ENCODE measurements around the gene SERP2. TPM values are rescaled to one million over a fixed set of nuclear protein-coding genes. Genes with fewer than 3 reads are reported as not detected.
"Not testable (repeated sequence)": the region's sequence is repeated elsewhere in the genome, so short reads cannot be mapped to it uniquely, and the experiment has no call there.

SERP2 gene
- 0.25 TPM in 1 of 2 replicates, not detected in the other for total RNA-seq

DNA sequence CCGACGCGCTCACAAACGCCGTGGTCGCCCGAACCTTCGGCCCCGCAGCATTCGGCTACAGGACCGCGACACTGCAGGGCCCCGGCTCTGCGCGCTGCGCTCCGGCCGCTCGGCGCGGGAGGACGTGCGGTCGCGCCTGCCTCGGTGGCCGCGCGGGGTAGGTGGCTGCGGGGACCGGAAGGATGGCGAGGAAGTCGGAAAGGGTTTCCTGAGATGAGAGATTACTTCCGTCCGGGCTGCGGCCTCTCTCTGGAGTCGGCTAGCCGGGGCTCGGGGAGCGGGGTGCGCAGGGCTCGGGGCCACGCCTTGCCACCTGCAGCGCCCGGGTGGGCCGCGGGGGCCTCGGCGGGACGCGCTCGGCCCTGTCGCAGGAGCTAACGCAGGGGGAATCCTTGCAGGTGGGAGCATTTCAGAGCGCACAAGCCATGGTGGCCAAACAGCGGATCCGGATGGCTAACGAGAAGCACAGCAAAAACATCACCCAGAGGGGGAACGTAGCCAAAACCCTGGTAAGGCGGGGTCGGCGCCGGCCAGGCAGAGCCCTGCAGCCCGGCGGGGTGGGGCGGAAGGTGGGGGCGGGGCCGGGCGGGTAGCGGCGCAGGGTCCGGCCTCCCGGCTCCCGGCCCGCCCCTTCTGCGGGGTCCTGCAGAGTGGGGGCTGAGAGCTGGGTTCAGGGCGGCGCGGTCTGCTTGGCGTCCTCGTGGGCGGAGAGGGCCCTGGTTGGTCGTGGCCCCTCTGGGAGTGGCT is at the start of gene SERP2:
Gene SERP2 (plus strand): TSS at position 224 of the 747 bp plus-strand sequence. CDS start 202 bp downstream, at position 426.
- Mint-ChIP-seq H3K4me3 (ENCODE audit: low read depth) (peak within 1 kb of the TSS; percentile 21), H3K36me3 (ENCODE audit: low read depth) (no peaks in the 10 kb centered on the region), H3K27me3 (ENCODE audit: low read depth) (peaks cover 43% of the 10 kb centered on the region), H3K4me1 (ENCODE audit: low read depth) (peaks cover 2% of the 10 kb centered on the region), H3K27ac (no peak within 1 kb of the TSS), H3K9me3 (no peaks in the 10 kb centered on the region)
- DNase-seq (ENCODE audit: low spot score), result no peak
- intact Hi-C loops (cut with micrococcal nuclease), result no loop called here

DNA sequence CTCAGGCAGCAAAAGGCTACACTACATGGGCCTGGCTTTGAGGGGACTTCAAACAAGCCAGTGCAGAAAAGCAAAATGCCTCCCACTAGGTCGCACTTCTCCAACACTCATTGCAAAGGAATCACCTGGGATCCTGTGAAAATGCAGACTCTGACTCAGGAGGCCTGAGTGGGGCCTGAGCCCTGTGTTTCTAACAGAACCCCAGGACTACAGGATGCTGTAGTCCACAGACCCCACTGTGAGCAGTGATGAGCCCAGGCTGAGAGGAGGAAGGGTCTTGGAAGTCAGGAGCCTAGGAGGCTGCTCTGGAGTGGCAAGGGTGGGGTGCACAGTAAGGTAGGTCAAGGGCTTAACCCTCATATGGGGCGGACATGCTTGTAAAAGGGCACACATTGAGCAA is 46.7 kb upstream of the SERP2 start:
- peaks cover 5% of the 10 kb centered on the region for H3K4me1 Mint-ChIP-seq (ENCODE audit: low read depth)
- H3K4me3 Mint-ChIP-seq (ENCODE audit: low read depth), result no peak overlapping the region
- no peak for DNase-seq (ENCODE audit: low spot score)
- no peaks in the 10 kb centered on the region for H3K9me3 Mint-ChIP-seq
- intact Hi-C loops (cut with micrococcal nuclease), result no loop called here
- no peaks in the 10 kb centered on the region for H3K36me3 Mint-ChIP-seq (ENCODE audit: low read depth)
- peaks cover 2% of the 10 kb centered on the region for H3K27me3 Mint-ChIP-seq (ENCODE audit: low read depth)
- no peak overlapping the region for H3K27ac Mint-ChIP-seq

DNA sequence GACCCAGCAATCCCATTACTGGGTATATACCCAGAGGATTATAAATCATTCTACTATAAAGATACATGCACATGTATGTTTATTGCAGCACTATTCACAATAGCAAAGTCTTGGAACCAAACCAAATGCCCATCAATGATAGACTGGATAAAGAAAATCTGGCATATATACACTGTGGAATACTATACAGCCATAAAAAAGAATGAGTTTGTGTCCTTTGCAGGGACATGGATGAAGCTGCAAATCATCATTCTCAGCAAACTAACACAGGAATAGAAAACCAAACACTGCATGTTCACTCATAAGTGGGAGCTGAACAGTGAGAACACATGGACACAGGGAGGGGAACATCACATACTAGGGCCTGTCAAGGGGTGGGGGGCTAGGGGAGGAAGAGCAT is 44.6 kb upstream of the SERP2 start:
- H3K4me1 Mint-ChIP-seq (ENCODE audit: low read depth); H3K27me3 Mint-ChIP-seq (ENCODE audit: low read depth); intact Hi-C loops (cut with micrococcal nuclease); H3K27ac Mint-ChIP-seq; DNase-seq (ENCODE audit: low spot score); H3K4me3 Mint-ChIP-seq (ENCODE audit: low read depth); H3K36me3 Mint-ChIP-seq (ENCODE audit: low read depth); H3K9me3 Mint-ChIP-seq: not testable (repeated sequence)

DNA sequence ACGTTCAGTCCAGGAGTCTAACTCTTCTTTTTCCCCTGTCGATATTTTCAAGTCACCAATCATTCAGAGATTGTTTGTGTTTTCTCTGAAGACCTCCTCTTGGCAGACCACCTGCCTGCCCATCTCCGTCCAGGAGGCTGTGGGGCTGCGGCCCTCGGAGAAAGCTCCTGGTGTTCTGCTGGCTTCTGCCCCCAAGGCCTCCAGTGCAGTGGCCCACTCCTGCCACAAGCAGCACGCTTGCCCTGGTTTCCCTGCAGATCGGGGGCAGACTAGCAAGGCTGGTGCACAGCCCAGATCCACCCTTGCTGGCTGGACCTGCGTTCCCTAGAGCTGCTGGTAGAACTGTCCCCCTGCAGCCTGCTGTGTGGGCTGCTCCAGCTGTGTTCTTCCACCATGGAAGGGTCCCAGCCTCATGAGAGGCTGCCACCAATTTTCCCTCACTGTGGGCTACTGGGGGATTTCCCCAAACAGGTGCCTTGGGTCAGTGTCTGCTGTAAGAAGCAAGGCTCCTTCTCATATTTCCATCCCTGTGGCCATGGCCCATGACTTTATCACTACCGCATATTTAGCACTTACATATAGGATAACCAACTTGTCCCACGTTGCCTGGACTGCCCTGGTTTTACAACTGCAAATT is 43.6 kb upstream of the SERP2 start:
- intact Hi-C loops (cut with micrococcal nuclease), result no loop called here
- Mint-ChIP-seq H3K27ac (no peak overlapping the region), H3K4me3 (ENCODE audit: low read depth) (no peak overlapping the region), H3K9me3 (no peaks in the 10 kb centered on the region), H3K4me1 (ENCODE audit: low read depth) (peaks cover 5% of the 10 kb centered on the region), H3K36me3 (ENCODE audit: low read depth) (no peaks in the 10 kb centered on the region), H3K27me3 (ENCODE audit: low read depth) (no peaks in the 10 kb centered on the region)
- no peak for DNase-seq (ENCODE audit: low spot score)

DNA sequence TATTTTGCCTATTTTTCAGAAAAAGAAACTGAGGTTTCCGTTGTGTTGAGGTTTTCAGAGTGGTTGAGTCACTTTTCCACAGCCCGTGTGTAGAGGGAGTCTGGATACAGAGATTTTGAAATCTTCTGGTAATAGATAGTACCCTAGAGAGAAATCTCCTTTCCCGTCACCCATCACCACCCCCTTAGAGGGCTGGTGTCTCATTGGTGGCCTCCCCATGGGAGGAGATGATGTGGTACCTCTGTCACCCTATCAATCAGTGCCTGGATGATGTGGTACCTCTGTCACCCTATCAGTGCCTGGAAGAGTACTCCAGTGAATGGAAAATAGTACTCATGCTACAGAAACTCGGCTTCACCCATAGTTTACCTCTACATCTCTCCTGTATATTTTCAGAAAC is 42.2 kb upstream of the SERP2 start:
- Mint-ChIP-seq H3K4me1 (ENCODE audit: low read depth) (peaks cover 5% of the 10 kb centered on the region), H3K36me3 (ENCODE audit: low read depth) (no peaks in the 10 kb centered on the region), H3K4me3 (ENCODE audit: low read depth) (no peak overlapping the region), H3K27ac (no peak overlapping the region), H3K27me3 (ENCODE audit: low read depth) (no peaks in the 10 kb centered on the region), H3K9me3 (no peaks in the 10 kb centered on the region)
- DNase-seq (ENCODE audit: low spot score), result no peak
- intact Hi-C loops (cut with micrococcal nuclease), result no loop called here

DNA sequence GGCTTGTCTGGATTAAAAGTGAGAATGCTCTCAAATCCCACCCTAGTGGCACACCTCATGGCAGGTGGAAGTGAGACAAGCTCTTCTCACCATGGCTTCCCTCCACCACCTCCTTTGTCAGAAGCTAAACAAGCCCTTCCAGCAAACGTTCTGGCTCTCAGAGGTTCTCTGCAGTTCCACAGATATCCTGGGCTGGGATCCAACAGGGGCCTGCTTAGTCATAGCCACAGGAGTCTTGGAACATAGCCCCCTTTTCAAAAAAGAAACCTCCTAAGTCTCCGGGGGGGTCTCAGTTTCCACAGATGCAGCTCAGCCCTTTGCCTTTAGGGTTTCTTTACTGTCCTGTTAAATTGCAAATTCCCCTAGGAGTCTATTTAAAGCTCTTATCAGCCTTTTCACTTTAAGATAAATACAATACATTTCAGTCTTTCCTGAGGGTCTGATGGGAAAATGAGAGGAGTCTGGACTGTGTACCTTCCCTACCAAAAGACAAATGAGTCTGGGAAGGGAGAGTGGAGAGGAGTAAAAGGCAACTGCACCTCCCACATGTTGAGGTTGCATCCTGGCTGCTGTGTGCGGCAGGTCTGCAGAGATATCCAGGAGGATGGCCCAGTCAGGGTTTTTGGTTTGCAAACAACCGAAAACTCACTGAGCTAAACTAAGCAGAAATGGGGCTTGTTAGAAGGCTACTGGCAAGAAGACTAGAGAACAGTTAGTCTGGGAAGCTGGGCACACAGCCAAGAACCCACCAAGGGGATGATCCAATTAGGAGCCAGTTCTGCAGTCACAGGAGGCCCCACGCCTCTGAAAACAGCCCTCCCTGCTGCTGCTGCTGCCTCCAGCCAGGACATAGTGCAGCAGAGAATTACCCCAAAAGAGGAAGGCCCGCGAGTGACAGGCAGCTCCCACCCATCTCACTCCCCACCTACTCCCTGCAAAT is 41.4 kb upstream of the SERP2 start:
- H3K9me3 Mint-ChIP-seq, result no peaks in the 10 kb centered on the region
- no peak overlapping the region for H3K27ac Mint-ChIP-seq
- no peak for DNase-seq (ENCODE audit: low spot score)
- intact Hi-C loops (cut with micrococcal nuclease), result no loop called here
- peaks cover 5% of the 10 kb centered on the region for H3K4me1 Mint-ChIP-seq (ENCODE audit: low read depth)
- H3K4me3 Mint-ChIP-seq (ENCODE audit: low read depth), result no peak overlapping the region
- no peaks in the 10 kb centered on the region for H3K27me3 Mint-ChIP-seq (ENCODE audit: low read depth)
- H3K36me3 Mint-ChIP-seq (ENCODE audit: low read depth), result no peaks in the 10 kb centered on the region

DNA sequence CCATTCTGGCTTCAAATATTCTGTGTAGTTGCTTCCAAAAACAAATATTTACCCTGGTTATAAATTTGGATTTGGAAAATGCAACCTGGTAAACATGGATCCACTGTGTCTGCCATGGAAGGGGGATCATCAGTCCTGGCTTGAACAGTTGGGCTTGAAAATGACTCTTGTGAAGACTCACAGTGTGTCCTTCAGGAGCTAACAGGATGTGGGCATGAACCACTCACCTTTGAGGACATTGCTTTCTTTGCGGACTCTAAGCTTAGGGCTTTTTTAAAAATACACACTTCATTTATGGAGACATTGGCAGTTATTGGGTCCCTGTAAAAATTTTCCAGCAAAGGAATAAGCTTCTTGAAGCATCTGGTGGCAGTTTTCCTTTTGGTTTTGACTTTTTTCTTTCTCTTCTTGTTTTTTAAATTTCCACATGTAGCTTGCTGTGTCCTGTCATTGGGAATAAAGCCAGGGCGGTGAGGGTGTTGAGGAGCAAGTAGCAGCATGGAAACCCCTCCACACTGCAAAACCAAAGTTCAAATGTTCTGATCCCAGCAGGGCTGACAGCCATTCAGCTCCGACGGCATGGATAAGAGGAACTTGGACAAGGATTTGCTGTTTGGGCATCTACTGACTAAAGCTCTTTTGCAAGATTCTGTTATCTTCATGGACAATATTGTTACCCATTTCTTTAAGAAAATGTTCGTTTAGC is 39.5 kb upstream of the SERP2 start:
- Mint-ChIP-seq H3K4me3 (ENCODE audit: low read depth) (no peak overlapping the region), H3K4me1 (ENCODE audit: low read depth) (peaks cover 5% of the 10 kb centered on the region), H3K27ac (no peak overlapping the region), H3K27me3 (ENCODE audit: low read depth) (no peaks in the 10 kb centered on the region), H3K9me3 (no peaks in the 10 kb centered on the region), H3K36me3 (ENCODE audit: low read depth) (no peaks in the 10 kb centered on the region)
- intact Hi-C loops (cut with micrococcal nuclease), result no loop called here
- no peak for DNase-seq (ENCODE audit: low spot score)

DNA sequence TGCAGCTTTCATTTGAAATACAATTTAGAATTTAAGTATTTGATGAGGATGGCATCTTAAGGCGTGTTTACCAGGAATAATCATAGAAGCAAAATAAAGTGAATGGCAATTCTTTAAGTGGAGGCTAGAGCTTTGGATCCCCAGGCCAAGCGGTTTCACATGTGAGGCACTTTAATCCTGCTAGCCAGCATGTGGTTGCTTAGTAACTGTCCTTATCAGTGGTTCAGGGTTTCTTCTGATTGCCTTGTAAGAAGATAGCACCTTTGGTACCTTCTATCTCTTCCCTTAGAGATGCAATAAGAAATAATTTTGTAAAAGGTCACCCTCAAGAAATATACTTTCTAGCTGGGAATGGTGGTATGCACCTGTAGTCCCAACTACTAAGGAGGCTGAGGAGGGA is 38.9 kb upstream of the SERP2 start:
- intact Hi-C loops (cut with micrococcal nuclease), result no loop called here
- H3K9me3 Mint-ChIP-seq, result no peaks in the 10 kb centered on the region
- no peak overlapping the region for H3K27ac Mint-ChIP-seq
- no peaks in the 10 kb centered on the region for H3K27me3 Mint-ChIP-seq (ENCODE audit: low read depth)
- DNase-seq (ENCODE audit: low spot score), result no peak
- H3K4me3 Mint-ChIP-seq (ENCODE audit: low read depth), result no peak overlapping the region
- no peaks in the 10 kb centered on the region for H3K36me3 Mint-ChIP-seq (ENCODE audit: low read depth)
- peaks cover 5% of the 10 kb centered on the region for H3K4me1 Mint-ChIP-seq (ENCODE audit: low read depth)

DNA sequence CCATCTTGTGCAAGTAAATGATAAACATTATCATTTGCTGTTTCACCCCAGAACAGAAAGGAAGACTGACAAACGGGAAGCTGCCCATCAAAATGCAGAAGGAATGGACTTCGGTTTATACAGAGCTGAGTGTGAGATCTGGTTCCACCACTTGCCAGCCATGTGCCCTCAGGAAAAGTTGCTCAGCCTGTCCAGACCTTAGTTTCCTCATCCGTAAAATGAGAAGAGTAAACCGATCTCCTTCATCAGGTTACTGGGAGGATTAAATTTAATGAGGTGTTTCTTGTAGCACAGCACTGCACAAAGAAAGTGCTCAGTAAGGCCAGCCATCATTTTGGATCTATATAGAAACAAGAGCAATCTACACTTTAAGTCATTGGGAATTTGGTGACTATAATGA is 36.7 kb upstream of the SERP2 start:
- Mint-ChIP-seq H3K27ac (no peak overlapping the region), H3K36me3 (ENCODE audit: low read depth) (no peaks in the 10 kb centered on the region), H3K27me3 (ENCODE audit: low read depth) (no peaks in the 10 kb centered on the region), H3K4me1 (ENCODE audit: low read depth) (no peaks in the 10 kb centered on the region), H3K4me3 (ENCODE audit: low read depth) (no peak overlapping the region), H3K9me3 (peaks cover 3% of the 10 kb centered on the region)
- intact Hi-C loops (cut with micrococcal nuclease), result no loop called here
- no peak for DNase-seq (ENCODE audit: low spot score)

DNA sequence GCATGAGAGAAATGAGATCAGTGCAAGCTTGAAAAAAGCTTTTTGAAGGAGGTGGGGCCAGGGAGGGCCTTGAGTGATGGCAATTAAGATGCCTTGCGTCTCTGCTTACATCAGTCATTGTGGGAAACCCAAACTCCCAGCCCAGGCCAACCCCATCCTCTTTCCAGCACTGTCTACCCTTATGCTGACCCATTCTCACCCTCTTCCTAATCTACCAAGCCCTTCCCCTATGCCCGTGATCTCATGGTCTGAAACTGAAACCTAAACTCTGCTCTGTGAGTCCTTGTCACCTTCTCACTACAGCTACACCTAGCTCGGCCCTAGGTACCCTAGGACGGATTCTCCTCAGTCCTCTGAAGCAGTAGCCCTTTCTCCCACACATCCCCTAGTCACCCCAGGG is 36.0 kb upstream of the SERP2 start:
- Mint-ChIP-seq H3K9me3 (peaks cover 3% of the 10 kb centered on the region), H3K27me3 (ENCODE audit: low read depth) (no peaks in the 10 kb centered on the region), H3K4me1 (ENCODE audit: low read depth) (no peaks in the 10 kb centered on the region), H3K27ac (no peak overlapping the region), H3K4me3 (ENCODE audit: low read depth) (no peak overlapping the region), H3K36me3 (ENCODE audit: low read depth) (no peaks in the 10 kb centered on the region)
- intact Hi-C loops (cut with micrococcal nuclease), result no loop called here
- DNase-seq (ENCODE audit: low spot score), result no peak

DNA sequence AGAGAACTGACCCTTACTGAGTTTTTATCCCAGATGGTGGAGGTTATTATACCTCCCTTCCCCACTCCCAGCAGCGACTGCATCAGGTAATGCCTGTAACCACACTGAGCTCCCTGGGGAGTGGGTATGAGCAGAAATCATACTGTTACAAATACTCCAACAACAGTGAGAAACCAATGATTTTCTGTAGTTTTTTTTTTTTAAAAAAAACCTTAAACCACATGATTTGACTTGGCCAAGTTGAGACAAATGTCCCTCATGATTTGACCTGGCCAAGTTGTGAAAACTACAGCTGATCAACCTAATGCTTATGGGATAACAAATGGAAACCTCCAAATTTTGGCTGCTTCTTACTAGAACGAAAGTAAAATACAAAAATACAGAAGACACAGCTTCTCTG is 33.1 kb upstream of the SERP2 start:
- H3K9me3 Mint-ChIP-seq, result peaks cover 3% of the 10 kb centered on the region
- DNase-seq (ENCODE audit: low spot score), result no peak
- H3K27me3 Mint-ChIP-seq (ENCODE audit: low read depth), result peaks cover 3% of the 10 kb centered on the region
- H3K4me1 Mint-ChIP-seq (ENCODE audit: low read depth), result no peaks in the 10 kb centered on the region
- intact Hi-C loops (cut with micrococcal nuclease), result no loop called here
- H3K4me3 Mint-ChIP-seq (ENCODE audit: low read depth), result no peak overlapping the region
- H3K27ac Mint-ChIP-seq, result no peak overlapping the region
- no peaks in the 10 kb centered on the region for H3K36me3 Mint-ChIP-seq (ENCODE audit: low read depth)

DNA sequence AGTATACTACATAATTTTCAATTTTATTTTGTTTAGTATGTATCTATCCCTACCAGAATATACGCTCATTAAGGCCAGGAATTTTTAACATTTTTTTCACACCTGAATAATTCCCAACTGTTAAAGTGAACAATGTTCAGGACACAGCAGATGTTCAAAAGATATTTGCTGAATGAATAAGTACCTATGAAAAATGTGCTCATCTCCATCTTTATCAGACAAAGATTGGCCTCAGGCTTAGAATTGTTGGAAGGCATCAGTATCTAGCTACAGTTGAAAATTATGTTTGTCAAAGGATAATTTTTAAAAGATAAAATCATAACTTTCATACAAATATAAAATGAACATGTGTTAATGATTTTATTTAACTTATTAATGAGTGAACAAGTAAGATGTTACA is 30.9 kb upstream of the SERP2 start:
- no peak overlapping the region for H3K4me3 Mint-ChIP-seq (ENCODE audit: low read depth)
- H3K36me3 Mint-ChIP-seq (ENCODE audit: low read depth), result no peaks in the 10 kb centered on the region
- intact Hi-C loops (cut with micrococcal nuclease), result no loop called here
- DNase-seq (ENCODE audit: low spot score), result no peak
- H3K9me3 Mint-ChIP-seq, result peaks cover 3% of the 10 kb centered on the region
- no peak overlapping the region for H3K27ac Mint-ChIP-seq
- no peaks in the 10 kb centered on the region for H3K4me1 Mint-ChIP-seq (ENCODE audit: low read depth)
- H3K27me3 Mint-ChIP-seq (ENCODE audit: low read depth), result peaks cover 5% of the 10 kb centered on the region

All from activated T-helper 2 cell treated with anti-CD3 and anti-CD28 coated beads, Interferon-gamma antibody, Interleukin-2, Interleukin-4, amounts not matched to agents 10 μg/mL and 5 μg/mL and 100 μg/mL, durations not matched to agents 14 hours and 24 hours and 36 hours (primary cell).